ENCODE data around the gene PRKAR2B.

DNA sequence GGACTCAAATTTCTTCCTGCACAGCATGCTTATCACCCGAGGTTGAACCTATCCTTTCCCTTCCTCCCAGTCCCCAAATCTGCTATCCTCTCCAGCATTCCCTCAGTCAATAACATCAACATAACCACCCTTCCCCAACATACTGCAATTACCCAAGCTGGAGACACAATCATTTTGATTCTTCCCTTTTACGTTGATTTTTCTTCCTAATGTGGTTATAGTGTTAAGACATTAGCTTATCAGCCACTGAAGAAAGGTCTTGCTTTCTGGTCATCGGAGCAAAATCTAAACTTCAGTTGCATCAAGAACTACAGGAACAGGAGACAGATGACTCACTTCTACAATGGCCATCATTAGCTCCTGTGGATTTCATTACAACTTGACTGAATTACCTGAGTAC, 120.8 kb downstream of the PRKAR2B start:
- TF ChIP-seq RAD21 (conservative IDR thresholded peaks at IDR 0.05) (no peak), EP300 (conservative IDR thresholded peaks at IDR 0.05; ENCODE audit: poor library complexity, severe bottlenecking) (no peak), EZH2 (IDR thresholded peaks at IDR 0.05; ENCODE audit: borderline replicate concordance, insufficient read depth, low read length, poor library complexity, severe bottlenecking) (no peak), TAF1 (IDR thresholded peaks at IDR 0.05; ENCODE audit: low read depth) (no peak), POLR2AphosphoS5 (IDR thresholded peaks at IDR 0.05) (no peak)
- TF ChIP-seq, protein P1, sequence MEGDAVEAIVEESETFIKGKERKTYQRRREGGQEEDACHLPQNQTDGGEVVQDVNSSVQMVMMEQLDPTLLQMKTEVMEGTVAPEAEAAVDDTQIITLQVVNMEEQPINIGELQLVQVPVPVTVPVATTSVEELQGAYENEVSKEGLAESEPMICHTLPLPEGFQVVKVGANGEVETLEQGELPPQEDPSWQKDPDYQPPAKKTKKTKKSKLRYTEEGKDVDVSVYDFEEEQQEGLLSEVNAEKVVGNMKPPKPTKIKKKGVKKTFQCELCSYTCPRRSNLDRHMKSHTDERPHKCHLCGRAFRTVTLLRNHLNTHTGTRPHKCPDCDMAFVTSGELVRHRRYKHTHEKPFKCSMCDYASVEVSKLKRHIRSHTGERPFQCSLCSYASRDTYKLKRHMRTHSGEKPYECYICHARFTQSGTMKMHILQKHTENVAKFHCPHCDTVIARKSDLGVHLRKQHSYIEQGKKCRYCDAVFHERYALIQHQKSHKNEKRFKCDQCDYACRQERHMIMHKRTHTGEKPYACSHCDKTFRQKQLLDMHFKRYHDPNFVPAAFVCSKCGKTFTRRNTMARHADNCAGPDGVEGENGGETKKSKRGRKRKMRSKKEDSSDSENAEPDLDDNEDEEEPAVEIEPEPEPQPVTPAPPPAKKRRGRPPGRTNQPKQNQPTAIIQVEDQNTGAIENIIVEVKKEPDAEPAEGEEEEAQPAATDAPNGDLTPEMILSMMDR (IDR thresholded peaks at IDR 0.05; ENCODE audit: poor library complexity, severe bottlenecking) = no peak
